Putamen (tissue), 1 donor: ENCODE results near the gene BMF.

ENCODE experiments used
- DNase-seq: peaks from one replicate; pipeline ENCODE4 v3.0.0-alpha.2; 2016; ENCODE audit warnings: low spot score

Gene BMF

DNA sequence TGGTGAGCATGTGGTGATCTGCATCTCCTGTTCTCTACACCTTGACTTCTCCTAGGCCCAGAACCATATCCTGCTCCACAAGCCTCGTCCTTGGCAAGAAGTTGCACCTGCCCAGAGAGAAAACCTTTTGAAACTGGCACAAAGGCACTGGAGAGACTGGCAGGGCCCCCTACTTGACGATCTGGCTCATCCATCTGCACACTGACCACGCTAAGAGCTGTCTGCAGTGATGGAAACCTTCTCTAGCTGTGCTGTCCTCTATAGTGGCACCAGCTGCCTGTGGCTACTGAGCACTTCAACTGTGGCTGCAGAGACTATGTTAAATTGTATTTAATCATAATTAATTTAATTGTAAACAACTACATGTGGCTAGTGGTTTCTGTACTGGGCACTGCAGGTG lies 43.5 kb downstream of the BMF start:
- DNase-seq, result no peak

DNA sequence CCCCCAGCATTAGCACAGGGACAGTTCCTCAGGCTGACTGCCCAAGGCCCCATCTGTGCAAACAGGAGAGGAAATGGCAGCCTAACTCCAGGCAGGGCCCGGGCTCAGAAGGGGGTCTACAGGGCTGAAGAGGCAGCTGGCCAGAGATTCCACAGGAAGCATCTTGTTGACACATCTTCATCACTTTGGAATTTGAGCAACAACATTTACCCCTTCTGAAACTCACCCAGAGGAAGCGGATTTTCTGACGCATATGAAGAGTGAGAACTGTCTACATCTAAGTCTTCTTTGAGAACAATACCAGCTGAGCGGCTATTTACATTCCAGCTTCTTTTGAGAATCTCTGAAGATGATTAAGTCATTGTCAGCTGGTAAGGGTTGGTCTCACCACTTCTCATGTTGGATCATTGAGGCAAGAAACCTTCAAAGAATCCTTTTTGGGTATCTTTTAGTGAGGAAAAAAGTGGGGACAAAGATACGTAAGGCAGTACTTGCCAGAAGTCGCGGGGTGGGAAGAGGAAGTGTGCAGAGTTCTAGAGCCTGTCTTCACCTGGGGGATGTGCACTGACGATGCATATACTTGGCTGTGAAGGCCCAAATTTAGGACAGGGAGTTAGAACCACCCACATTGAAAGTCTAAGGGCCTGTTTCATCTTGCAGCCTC lies 44.3 kb downstream of the BMF start:
- no peak for DNase-seq

DNA sequence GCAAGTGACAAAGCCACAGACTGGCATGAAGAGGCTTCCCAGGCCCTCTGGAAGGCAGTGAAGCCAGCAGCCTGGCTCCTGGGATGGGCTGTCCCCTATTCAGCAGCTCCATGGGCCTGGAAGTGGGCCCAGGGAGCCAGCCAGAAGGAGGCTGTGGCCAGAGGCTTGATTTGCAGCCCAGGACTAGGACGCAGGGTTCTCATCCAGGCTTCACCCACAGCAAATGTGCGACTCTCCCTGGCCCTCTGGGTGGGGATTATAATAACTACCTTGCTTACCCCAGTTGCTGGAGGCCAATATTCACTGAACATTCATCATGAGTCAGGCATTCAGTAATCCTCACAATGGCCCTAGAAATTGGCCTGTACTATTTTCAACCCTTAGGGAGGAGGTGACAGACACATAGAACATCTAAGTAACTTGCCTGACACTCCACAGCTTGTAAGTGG lies 45.1 kb downstream of the BMF start:
- peak; percentile 42 for DNase-seq

DNA sequence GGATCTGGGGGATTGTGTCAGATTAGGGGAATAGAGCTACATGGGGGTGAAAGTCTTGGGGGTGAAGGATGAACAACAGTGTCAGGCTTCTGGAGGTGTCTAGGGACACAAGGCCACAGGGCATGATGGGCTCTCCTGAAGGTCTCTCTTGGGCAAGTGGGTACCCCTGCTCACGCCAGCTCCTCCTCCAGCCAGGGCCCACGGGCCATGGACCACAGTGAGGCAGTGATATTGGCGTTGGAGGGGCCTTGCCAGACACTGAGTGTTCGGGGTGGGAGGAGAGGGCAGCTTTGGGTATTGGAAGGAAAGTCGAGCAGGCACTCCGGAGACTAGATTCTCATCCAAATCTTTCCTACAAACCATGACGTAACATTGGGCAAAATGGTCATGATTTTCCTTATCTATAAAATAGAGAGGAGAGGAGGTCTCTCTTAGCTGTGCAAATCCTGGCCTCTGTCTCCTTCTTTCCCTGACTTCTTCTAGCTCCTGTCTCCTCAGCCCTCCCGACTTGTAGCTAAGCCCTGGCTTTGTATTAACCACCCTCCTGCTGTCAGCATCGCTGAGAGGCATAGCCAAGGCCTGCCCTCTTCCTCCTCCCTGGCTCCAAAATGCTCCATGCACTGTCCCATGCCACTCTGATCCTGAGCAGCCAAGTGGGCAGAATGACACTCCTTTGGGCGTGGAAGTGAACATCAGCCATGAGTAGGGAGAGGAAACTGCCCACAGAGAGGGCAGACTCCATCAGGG lies 45.7 kb downstream of the BMF start:
- DNase-seq, result no peak

DNA sequence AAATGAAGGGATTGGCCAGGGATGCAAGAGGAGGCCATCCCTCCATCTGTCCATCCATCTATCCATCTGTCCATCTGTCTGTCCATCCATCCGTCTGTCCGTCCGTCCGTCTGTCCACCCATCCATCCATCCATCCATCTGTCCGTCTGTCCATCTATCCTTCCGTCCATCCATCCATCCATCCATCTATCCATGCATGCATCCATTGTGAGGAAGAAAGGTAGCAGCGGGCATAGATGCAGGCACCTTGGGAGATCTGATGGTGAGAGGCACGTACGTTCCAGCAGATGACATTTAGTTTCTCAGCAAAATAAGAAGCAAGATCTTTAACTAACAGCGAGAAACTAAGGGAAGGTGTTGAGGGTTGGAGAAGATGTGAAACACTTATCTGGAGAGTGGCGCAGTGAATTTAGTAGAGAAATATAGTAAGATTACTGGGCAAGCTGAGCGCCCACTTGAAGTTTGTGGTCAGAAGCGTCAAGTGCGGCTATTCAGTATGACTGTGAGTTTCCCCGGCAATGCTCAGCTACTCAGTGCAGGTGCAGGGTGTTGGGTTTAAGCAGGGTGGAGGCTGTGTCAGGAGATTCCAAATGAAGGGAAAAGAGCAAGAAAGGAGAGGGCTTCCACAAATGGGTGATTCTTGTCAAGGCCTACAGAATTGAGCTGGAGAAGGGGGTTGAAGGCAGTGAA lies 47.3 kb downstream of the BMF start:
- DNase-seq, result no peak

DNA sequence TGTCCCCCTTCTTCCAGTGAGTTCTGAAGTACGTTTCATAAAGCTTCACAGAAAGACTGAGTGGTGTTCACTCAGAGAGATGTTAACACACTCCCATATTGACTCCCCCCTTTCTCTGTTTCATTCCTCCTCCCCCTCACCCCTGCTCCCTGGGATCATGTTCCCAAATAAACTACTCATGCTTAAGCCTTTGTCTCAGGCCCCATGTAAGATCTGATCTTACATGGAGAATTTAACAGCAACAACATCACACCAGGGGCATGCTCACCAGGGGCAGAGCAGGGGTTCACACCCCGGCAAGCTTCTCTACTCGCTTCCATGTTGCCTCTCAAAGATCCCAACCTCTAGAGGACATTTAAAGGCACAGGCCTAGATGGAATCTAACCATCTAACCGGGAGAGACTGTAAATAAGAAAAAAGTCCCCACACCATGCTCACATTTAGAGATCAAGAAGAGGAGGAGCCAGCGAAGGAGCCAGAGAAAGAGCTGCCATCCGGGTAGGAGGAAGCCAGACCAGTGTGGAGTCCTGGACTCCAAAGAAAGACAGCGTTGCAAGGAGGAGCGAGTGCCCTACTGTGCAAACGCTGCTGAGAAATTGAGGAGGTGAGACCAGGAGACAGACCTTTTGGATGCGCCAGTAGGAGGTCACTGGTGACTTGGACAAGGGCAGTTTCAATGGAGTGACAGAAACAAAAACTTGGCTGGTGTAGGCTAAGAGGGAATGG lies 48.3 kb downstream of the BMF start:
- DNase-seq, result no peak

DNA sequence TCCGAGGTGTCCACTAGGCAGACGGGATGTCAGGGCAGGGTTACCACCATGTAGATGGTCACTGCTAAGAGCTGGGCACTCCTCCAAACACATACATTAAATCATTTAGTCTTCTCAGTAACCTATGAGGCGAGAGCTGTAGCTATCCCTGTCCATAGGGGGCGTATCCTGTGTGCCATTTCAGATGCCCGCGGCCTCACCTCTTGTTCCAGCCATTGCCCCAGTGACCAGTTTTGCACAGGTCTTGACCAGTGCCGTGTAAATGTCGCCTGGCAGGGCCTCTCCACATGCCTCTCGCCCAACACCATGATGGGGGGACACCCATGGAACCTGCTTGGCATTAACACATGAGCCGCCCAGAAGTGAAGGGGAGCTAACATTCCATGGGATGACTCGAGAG lies 48.9 kb downstream of the BMF start:
- no peak for DNase-seq

DNA sequence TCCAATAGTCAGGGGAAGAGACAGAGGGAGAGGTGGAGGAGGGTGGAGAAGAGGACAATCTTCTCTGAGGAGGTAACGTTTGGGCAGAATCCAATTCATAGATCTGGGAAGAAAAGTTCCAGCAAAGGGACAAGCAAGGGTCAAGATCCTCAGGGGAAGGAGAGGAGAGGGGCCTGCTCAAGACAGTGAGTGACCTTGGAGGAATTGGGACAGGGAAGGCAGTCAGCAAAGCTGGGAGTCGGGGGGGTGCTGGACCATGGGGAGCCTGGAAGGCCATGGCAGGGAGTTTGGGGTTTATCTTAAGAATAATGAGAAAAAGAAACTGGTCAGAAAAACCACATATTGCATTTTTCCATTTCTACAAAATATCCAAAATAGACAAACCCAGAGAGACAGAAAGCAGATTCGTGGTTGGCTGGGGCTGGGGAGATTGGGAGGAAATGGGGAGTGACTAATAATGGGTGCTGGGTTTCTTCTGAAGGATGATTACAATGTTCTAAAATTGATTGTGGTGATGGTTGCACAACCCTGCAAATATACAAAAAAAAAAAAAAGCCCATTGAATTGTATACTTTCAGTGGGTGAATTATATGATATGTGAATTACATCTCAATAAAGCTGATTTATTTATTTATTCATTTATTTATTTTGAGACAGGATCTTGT lies 50.1 kb downstream of the BMF start:
- DNase-seq, result no peak

DNA sequence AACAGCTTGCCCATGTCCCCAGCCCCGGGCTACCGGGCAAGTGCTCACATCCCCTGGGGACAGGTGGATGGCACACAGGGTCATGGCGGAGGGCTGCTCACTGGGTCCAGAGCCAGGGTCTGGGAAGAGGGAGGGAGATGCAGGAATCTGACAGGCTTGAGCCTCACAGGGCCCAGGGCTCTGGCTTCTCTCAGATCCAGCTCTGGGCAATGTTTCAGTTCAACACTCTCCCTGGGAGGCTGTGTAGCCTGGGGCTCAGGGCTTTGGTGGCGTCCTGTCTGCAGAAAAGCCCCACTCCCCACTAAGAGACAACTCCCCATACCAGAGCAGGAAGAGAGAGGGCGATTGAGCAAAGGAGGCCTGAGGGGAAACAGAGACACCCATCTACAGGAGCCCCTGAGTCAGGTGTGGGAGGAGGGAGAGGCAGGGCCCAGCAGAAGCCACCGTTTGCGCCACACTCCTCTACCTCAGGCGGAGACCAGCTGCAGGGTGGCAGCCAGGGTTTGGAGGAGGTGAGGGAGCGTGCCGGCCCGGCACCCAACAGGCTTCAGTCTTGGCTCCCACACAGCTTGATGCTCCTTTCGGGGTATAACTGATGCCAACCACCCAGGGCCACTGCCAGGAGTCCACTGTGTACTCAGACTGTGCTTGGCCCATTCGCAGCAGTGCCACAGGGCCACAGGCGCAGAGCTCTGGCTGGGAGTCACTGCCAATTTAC lies 52.9 kb downstream of the BMF start:
- no peak for DNase-seq

DNA sequence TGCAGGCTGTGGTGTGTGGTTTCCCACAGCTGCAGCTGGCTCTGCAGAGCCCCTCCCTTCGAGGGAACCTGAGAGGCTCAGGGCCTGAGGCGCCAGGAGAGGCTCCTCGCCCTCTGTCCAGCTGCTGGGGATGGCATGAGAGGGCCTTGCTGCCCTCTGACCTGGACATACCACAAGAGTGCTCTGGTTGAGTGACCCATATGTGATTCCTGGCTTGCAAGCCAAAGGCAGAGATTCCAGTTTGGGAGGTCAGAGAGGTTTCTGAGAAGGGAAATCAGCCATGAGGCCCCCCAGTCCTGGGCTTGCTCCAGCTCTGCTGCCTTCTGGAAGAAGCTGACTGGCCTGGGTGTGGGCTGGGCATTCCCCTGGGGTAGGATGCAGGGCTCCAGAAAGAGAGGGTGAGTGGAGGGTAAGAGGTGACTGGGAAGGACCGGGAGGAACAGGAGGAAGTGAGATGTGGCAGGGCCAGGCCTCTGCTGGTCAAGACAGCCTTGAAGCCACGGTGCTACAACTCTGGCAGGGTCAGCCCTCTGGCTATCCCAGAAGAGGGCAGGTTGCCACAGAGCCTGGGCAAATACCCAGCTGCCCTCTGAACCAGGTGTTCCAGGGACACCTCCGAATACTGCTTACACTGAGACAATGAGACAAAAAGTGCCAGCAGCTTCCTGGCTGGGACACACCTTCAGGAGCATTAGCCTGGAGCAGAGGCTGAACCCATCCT lies 53.7 kb downstream of the BMF start:
- DNase-seq, result no peak

DNA sequence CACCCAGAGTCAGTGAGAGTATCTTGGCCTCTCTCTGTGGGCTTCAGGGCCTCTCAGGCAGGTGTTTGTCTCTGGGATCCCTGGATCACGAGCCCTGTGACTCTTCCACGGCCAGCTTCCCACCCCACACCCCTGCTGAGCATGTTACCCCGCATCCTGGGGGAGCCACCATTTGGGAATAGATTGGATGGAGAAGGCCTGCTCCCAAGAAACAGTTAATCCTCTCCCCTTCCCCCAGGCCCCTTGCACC lies 54.1 kb downstream of the BMF start:
- DNase-seq, result no peak

DNA sequence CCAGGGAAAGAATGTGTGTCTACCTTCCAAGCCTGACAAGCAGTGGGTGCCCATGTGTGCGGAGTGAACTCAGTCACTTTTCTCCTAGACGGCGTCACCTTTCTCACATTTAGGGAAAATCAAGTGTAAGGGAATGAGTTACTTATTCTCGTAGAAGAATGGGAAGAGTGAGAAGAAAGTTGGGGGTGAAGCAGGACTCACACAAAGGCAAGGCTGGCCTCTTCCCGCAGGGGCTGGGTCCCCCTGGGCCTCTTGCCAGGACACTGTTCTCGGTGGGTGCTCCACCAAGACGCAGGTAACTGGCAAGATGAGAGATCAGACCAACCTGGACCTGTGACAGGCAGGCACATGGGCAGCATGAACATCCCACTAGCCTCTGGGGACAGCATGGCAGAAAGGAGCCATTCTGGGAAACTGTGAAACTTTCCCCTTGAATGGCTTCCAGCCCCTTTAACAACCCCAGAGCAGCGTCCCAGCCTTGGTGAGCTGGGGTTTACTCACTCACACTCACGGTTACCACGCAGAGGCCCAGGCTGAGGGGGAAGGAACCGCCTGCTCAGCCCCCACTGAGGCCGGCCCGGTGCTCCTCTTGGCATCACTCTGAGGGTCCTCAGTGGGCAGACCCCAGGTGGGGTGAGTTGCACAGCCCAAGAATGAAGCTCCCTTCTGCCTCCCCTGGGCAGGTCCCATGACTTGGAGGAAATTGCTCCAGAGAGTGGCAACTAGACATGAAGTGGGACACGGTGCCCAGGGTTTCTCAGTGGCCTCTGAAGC lies 54.7 kb downstream of the BMF start:
- DNase-seq, result no peak

DNA sequence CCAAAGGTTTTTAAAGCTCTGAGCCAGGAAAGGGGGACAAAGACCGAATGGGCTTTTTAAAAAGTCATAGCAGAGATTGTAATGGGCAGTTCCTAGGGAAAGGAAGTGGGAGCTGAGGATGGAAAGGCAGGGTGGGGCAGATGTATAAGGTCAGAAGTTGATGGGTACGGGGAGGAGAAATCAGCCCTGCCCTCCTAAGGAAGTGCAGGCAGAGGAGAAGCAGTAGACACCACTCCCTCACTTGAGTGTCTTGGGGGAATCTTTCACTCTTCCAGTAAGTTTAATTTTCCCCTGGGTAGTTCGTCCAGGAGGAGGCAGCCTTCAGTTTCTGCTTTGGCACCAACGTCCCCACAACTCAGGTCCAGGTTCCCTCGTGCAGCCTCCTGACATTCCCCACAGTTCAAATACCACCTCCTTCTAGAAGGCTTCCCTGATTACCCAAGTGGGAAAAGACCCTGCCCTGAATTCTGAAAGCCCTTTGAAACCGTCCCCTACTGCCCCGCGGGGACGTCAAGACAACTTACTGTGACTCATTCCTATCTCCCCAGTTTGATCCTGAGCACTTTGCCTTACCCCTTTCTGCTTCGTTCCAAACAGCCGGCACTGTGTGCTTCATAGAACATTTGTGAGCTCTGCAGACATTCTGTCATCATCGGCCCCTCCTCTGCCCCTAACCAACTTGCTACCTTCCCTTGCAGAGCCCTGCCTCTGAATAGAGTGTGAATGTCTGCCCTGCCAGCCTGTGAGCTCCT lies 55.4 kb downstream of the BMF start:
- no peak for DNase-seq

DNA sequence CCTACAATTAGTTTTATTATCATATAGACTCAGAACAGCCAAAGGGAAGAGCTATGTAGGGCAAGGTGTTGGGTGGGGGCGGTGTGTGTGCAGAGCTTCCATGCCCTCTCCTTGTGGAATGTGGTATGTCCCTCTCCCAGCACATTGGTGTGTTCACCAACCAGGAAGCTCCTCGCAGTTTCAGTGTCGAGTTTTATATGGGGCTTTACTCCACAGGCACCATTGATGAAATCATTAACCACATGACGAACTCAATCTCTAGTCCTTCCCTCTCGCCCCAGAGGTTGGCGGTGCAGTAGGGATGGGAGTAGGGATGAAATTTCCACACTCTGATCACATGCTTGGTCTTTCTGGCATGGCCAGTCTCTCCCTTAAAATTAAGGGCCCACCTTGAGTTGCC lies 56.1 kb downstream of the BMF start:
- DNase-seq, result no peak

DNA sequence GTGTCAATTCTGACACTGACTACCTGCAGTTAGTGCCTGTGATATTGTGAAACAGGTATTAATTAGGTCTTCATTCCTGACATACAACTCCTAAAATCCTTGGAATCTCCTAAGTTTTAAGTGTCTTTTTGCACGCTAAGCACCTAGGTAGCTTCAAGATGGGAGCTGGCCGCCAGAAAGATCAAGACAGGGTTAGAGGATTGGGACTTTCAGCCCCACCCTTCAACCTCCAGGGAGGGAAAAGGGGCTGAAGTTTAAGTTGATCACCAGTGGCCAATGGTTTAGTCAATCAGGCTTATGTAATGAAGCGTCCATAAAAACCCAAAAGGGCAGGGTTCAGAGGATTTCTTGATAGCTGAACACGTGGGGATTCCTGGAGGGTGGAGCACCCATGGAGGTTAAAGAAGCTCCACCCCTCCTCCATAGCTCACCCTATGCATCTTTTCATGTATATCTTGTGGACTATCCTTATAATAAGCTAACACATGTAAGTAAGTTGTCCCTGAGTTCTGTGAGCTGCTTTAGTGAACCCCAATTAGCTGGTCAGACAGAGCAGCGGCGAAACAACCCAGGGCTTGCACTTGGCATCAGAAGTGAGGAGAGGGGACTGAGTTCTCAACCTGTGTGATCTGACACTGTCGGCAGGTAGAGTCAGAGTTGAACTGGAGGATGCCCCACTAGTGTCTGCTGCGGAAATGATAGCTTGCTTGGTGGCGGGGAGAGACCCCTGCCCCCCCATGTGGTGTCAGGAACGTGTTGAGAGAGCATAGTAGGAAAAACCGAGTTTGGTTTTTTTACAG lies 56.9 kb downstream of the BMF start:
- DNase-seq, result no peak

DNA sequence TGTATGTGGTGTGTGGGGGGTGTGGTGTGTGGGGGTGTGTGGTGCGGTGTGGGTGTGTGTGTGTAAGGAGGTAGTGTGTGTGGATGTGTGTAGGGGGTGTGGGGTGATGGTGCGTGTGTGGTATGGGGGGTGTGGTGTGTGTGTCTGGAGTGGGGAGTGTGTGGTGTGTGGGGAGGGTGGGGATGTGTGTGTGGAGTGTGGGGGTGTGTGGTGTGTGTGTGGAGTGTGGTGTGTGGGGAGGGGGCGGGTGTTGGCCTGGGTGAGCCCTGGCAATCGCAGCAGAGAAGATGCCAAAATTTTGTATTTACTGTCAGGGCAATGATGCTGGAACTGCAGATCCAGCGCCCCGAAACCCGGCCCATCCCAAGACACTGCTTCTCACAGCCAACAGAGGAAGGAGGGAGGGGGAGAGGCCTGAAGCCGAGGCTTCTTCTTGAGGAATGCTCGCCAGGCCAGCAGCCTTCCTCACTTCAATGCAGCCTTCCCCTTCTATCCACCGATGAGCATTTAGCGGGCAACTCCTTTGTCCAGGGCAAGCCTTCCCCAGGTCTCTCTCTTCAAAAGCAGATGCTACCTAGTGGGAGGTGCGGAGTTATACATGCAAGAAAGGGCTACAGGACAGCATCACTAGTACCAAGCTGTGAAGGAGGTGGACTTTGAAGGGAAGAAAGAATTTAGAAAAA lies 57.8 kb downstream of the BMF start:
- no peak for DNase-seq

DNA sequence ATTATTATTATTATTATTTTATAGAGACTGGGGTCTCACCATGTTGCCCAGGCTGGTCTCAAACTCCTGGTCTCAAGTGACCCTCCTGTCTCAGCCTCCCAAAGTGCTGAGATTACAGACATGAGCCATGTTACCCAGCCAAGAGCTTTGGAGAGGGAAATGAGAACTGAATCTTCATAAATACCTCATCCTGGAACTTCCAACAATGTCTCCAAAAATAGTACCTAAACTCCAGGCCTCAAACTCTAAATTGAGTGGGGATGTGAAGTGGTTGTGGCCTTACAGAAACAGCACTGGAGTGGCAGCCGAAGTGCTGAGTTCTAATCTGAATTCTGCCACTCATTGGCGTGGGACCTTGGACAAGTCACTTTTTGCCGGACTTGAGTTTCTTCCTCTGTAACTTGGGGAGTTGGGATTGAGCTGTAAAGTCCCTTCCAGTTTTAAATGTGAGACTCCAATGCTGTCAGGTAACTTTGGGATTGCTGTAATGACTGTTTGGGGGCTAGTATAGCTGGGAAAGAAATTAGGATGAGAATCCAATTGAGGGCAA lies 59.7 kb downstream of the BMF start:
- DNase-seq, result no peak
